ENCODE data around the gene TXK. TPM values are rescaled to one million over a fixed set of nuclear protein-coding genes. Genes with fewer than 3 reads are reported as not detected.

Gene TXK
- total and polyA plus RNA-seq, 10 of the 15 experiments (the other 5 are each of a cell fraction or from before 2014, with no cell fraction given), result 0.44 to 2.9 (median 1.4) TPM

- no peak overlapping the region for H3K4me3 ChIP-seq
- CTCF ChIA-PET, result interaction anchor here (3.7 kb wide), 1 partner anchor 18 kb away, joined by 26 read pairs; no protein-coding TSS in a partner anchor
- 0% methylated on average over 1 of the region's 1 CpG for WGBS (ENCODE audit: insufficient coverage, insufficient replicate concordance, low lambda C conversion rate, missing lambda C conversion rate)
- no peak overlapping the region for H3K4me2 ChIP-seq (ENCODE audit: control insufficient read depth, insufficient read depth)
- no peak for ATAC-seq
- POLR2A ChIA-PET, result no interaction called here
- TF ChIP-seq DPF2 (IDR thresholded peaks at IDR 0.05) (no peak), SP1 (IDR thresholded peaks at IDR 0.05; ENCODE audit: low read depth, low read length) (no peak)
- TF ChIP-seq, protein P1, sequence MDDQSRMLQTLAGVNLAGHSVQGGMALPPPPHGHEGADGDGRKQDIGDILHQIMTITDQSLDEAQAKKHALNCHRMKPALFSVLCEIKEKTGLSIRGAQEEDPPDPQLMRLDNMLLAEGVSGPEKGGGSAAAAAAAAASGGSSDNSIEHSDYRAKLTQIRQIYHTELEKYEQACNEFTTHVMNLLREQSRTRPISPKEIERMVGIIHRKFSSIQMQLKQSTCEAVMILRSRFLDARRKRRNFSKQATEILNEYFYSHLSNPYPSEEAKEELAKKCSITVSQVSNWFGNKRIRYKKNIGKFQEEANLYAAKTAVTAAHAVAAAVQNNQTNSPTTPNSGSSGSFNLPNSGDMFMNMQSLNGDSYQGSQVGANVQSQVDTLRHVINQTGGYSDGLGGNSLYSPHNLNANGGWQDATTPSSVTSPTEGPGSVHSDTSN (IDR thresholded peaks at IDR 0.05; ENCODE audit: insufficient replicate concordance, low read depth, low read length), result no peak
- no peaks in the 10 kb centered on the region for H3K79me2 ChIP-seq (ENCODE audit: control insufficient read depth, insufficient read depth, low read length)
- no peaks in the 10 kb centered on the region for H3K9me3 ChIP-seq (replicated peaks; ENCODE audit: control insufficient read depth, insufficient read depth, low read length)
- no peak for FAIRE-seq
- H2AFZ ChIP-seq (ENCODE audit: control insufficient read depth, low read depth, low read length), result no peak overlapping the region
- H3K36me3 ChIP-seq (ENCODE audit: control insufficient read depth in 2 of 2, insufficient read depth in 2 of 2, low read length in 1 of 2), result no peaks in the 10 kb centered on the region
- BruUV-seq (replicated peaks), result no TSS peak
- intact Hi-C loops (cut with micrococcal nuclease; ENCODE audit: unreplicated experiment), result no loop called here
- H3K4me1 ChIP-seq (ENCODE audit: control insufficient read depth, insufficient read depth, low read length), result no peaks in the 10 kb centered on the region
- RAD21 ChIA-PET (ENCODE audit: unreplicated experiment), result no interaction called here
- in situ Hi-C loops (cut with MboI), result no loop called here
- no peaks in the 10 kb centered on the region; a peak in 1 of 4 replicates for H3K27me3 ChIP-seq (replicated peaks in 1 of 2; ENCODE audit: control insufficient read depth in 2 of 2, insufficient read depth in 2 of 2, low read length in 1 of 2)
- SMC1A ChIA-PET (ENCODE audit: uncharacterized antibody, unreplicated experiment), result interaction anchor here (2.0 to 3.5 kb wide), 2 partner anchors 8 to 12 kb away, joined by 13 to 19 read pairs; no protein-coding TSS in a partner anchor
- DNase-seq (ENCODE audit: low read depth, low spot score), result no peak
- no peak overlapping the region for H3K9ac ChIP-seq (ENCODE audit: control insufficient read depth, insufficient read depth, low read length)
- H3K27ac ChIP-seq (ENCODE audit: control insufficient read depth, insufficient read depth), result no peak overlapping the region
- no peaks in the 10 kb centered on the region for H4K20me1 ChIP-seq (ENCODE audit: control insufficient read depth, insufficient read depth)
These were observed 113.0 kb downstream of the TXK start for GRCh38 chr4:48021100-48021499.

GRCh38 chr4:48018112-48018511 is 115.9 kb downstream of the TXK start:
- intact Hi-C loops (cut with micrococcal nuclease; ENCODE audit: unreplicated experiment) (no loop called here), in situ Hi-C loops (cut with MboI) (no loop called here)
- Histone ChIP-seq H3K4me2 (ENCODE audit: control insufficient read depth, insufficient read depth) (no peak overlapping the region), H3K79me2 (ENCODE audit: control insufficient read depth, insufficient read depth, low read length) (no peaks in the 10 kb centered on the region), H3K27ac (ENCODE audit: control insufficient read depth, insufficient read depth) (no peak overlapping the region), H3K9ac (ENCODE audit: control insufficient read depth, insufficient read depth, low read length) (no peak overlapping the region), H3K9me3 (replicated peaks; ENCODE audit: control insufficient read depth, insufficient read depth, low read length) (no peaks in the 10 kb centered on the region; the same call in 2 of the 3 replicates), H3K4me3 (no peak overlapping the region), H3K36me3 (ENCODE audit: control insufficient read depth in 2 of 2, insufficient read depth in 2 of 2, low read length in 1 of 2) (no peaks in the 10 kb centered on the region), H2AFZ (ENCODE audit: control insufficient read depth, low read depth, low read length) (no peak overlapping the region), H4K20me1 (ENCODE audit: control insufficient read depth, insufficient read depth) (no peaks in the 10 kb centered on the region), H3K27me3 (replicated peaks in 1 of 2; ENCODE audit: control insufficient read depth in 2 of 2, insufficient read depth in 2 of 2, low read length in 1 of 2) (no peaks in the 10 kb centered on the region; a peak in 1 of 4 replicates), H3K4me1 (ENCODE audit: control insufficient read depth, insufficient read depth, low read length) (no peaks in the 10 kb centered on the region)
- no TSS peak for BruUV-seq (replicated peaks)
- ChIA-PET SMC1A (ENCODE audit: uncharacterized antibody, unreplicated experiment) (interaction anchor here (0.9 to 3.5 kb wide), 12 partner anchors 8 to 110 kb away, joined by 3 to 19 read pairs (median 4); no protein-coding TSS in a partner anchor), POLR2A (no interaction called here), CTCF (interaction anchor here (0.7 to 3.8 kb wide), 14 partner anchors 9 to 261 kb away, joined by 3 to 26 read pairs (median 6); no protein-coding TSS in a partner anchor), RAD21 (ENCODE audit: unreplicated experiment) (interaction anchor here (0.6 to 1.5 kb wide), 5 partner anchors 11 to 67 kb away, joined by 3 to 7 read pairs (median 3); no protein-coding TSS in a partner anchor)
- no peak for ATAC-seq
- no peak for TF ChIP-seq POLR2AphosphoS5 (IDR thresholded peaks at IDR 0.05; ENCODE audit: low read length)
- no peak for TF ChIP-seq POLR2A (IDR thresholded peaks at IDR 0.05; ENCODE audit: low read depth, low read length)
- no peak for TF ChIP-seq NR2C1 (IDR thresholded peaks at IDR 0.05)
- TF ChIP-seq NBN (IDR thresholded peaks at IDR 0.05), result no peak
- no peak for TF ChIP-seq TBL1XR1 (IDR thresholded peaks at IDR 0.05; ENCODE audit: low read depth, low read length)
- TF ChIP-seq, protein P2, sequence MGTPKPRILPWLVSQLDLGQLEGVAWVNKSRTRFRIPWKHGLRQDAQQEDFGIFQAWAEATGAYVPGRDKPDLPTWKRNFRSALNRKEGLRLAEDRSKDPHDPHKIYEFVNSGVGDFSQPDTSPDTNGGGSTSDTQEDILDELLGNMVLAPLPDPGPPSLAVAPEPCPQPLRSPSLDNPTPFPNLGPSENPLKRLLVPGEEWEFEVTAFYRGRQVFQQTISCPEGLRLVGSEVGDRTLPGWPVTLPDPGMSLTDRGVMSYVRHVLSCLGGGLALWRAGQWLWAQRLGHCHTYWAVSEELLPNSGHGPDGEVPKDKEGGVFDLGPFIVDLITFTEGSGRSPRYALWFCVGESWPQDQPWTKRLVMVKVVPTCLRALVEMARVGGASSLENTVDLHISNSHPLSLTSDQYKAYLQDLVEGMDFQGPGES (IDR thresholded peaks at IDR 0.05), result no peak
- no peak for TF ChIP-seq SMARCA5 (IDR thresholded peaks at IDR 0.05)
- TF ChIP-seq CHD1 (IDR thresholded peaks at IDR 0.05; ENCODE audit: low read depth, low read length), result no peak
- TF ChIP-seq, protein P3, sequence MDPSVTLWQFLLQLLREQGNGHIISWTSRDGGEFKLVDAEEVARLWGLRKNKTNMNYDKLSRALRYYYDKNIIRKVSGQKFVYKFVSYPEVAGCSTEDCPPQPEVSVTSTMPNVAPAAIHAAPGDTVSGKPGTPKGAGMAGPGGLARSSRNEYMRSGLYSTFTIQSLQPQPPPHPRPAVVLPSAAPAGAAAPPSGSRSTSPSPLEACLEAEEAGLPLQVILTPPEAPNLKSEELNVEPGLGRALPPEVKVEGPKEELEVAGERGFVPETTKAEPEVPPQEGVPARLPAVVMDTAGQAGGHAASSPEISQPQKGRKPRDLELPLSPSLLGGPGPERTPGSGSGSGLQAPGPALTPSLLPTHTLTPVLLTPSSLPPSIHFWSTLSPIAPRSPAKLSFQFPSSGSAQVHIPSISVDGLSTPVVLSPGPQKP (IDR thresholded peaks at IDR 0.05; ENCODE audit: low read depth, low read length), result no peak
- TF ChIP-seq BRCA1 (IDR thresholded peaks at IDR 0.05; ENCODE audit: low read depth, low read length), result no peak
- TF ChIP-seq MYB (IDR thresholded peaks at IDR 0.05; ENCODE audit: borderline replicate concordance, low read depth, low read length), result no peak
- no peak for TF ChIP-seq BCL11A (IDR thresholded peaks at IDR 0.05; ENCODE audit: low read depth, low read length)
- TF ChIP-seq LARP7 (IDR thresholded peaks at IDR 0.05), result no peak
- no peak for TF ChIP-seq SIX5 (IDR thresholded peaks at IDR 0.05; ENCODE audit: low read depth, low read length, severe bottlenecking)
- 19% methylated on average over 2 of the region's 2 CpGs for WGBS (ENCODE audit: insufficient coverage, insufficient replicate concordance, low lambda C conversion rate, missing lambda C conversion rate)
- no peak for DNase-seq (ENCODE audit: low read depth, low spot score)
- FAIRE-seq, result no peak

Measured in GM12878 (cell line).